Astrocyte of the cerebellum (primary cell): ENCODE results near the gene CYP2A6.
"Not testable (repeated sequence)": the region's sequence is repeated elsewhere in the genome, so short reads cannot be mapped to it uniquely, and the experiment has no call there.

Experiments used
- DNase-seq: peaks from one replicate; pipeline ENCODE4 v3.0.0-alpha.2; 2011; ENCODE audit warnings: low read depth
- H3K4me3 ChIP-seq: 2 replicates; pipeline ENCODE4 v1.5.1; 2011; ENCODE audit warnings: mild to moderate bottlenecking, low read depth, low read length, moderate library complexity
- CTCF ChIP-seq: IDR thresholded peaks from 2 replicates; pipeline ENCODE4 v1.5.1; 2012; ENCODE audit warnings: low read length, low read depth, moderate library complexity, mild to moderate bottlenecking; ENCODE audit errors: missing control alignments
- in situ Hi-C: cut with HindIII; loops from 2 replicates; pipeline ENCODE4 v1.10.0; 2017; ENCODE audit warnings: low sequenced_read_pairs

Gene CYP2A6

GRCh38 chr19:40827386-40828247 is 22.6 kb downstream of the CYP2A6 start:
- in situ Hi-C loops: no loop called here
- no peak overlapping the region for H3K4me3 ChIP-seq
- no peak for DNase-seq
- TF ChIP-seq CTCF: no peak

GRCh38 chr19:40826699-40827385 is 23.4 kb downstream of the CYP2A6 start:
- in situ Hi-C loops, DNase-seq, H3K4me3 ChIP-seq: not testable (repeated sequence)

- H3K4me3 ChIP-seq, DNase-seq, in situ Hi-C loops: not testable (repeated sequence)
Measured at GRCh38 chr19:40826312-40826698, 23.9 kb downstream of the CYP2A6 start.

GRCh38 chr19:40825460-40826095 is 24.7 kb downstream of the CYP2A6 start:
- in situ Hi-C loops, DNase-seq, H3K4me3 ChIP-seq: not testable (repeated sequence)

GRCh38 chr19:40824916-40825315 is 25.3 kb downstream of the CYP2A6 start:
- H3K4me3 ChIP-seq, in situ Hi-C loops, DNase-seq: not testable (repeated sequence)

- in situ Hi-C loops: not testable (repeated sequence)
Measured at GRCh38 chr19:40822704-40823553, 27.3 kb downstream of the CYP2A6 start.

GRCh38 chr19:40822161-40822560 is 28.1 kb downstream of the CYP2A6 start:
- no peak for DNase-seq
- no peak for TF ChIP-seq CTCF
- no peak overlapping the region for H3K4me3 ChIP-seq
- in situ Hi-C loops: no loop called here

More at GRCh38 chr19:40822704-40823553, 27.3 kb downstream of the CYP2A6 start:
- DNase-seq, H3K4me3 ChIP-seq: not testable (repeated sequence)

DNA sequence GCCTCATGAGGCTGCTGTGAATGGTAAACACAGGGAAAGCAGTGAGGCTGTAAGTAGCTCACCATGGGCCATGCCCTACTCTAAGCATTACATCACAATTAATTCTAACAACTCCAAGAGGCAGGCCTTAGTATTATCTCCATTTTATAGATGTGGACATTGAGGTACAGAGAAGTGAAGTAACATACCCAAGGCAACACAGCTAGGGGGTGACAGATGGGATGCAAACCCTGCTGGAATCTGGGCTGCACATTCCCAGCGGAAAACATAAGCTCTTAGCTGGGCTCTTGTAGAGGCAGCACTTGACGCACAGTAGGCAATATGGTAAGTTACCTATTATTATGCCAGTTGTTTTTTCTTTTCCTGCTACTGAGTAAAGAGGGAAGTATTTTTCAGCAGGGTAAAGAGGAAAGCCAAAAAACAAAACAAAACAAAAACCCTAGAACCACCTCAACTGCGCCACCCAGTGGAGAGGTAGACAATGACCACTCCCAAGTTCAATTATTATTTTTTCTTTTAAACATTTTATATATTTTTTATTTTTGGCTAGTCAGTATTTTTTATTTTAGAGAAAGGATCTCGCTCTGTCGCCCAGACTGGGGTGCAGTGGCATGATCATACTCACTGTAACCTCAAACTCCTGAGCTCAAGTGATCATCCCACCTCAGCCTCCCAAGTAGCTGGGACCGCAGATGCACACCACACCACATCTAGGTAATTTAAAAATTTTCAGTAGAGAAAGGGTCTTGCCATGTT is 30.6 kb downstream of the CYP2A6 start:
- H3K4me3 ChIP-seq, in situ Hi-C loops, DNase-seq: not testable (repeated sequence)
- TF ChIP-seq CTCF: peak; percentile 67
